GM12878 (cell line): ENCODE measurements around the gene RPL37A. TPM values are rescaled to one million over a fixed set of nuclear protein-coding genes. Genes with fewer than 3 reads are reported as not detected.
A peak's percentile ranks its signal among the peaks of the same experiment; 100 is the strongest.

Source experiments
- ATAC-seq: fragments of 200-7000 bp; cut with Tn5 transposase; 3 replicates; pipeline ENCODE4 v1.9.1; 2020; ENCODE audit warnings: mild to moderate bottlenecking, moderate library complexity
- BruUV-seq: library from RNA; stranded (reverse); fragments of 400-500 nt; replicated peaks from 2 replicates; lab custom pipeline; 2021; lab: Mats Ljungman, UMichigan
- CTCF ChIA-PET: fragments of 300-600 bp; sonication (Branson Sonifier 250); formaldehyde crosslinking; extraction: SDS; loops from one replicate; lab custom pipeline; 2021; ENCODE audit warnings: inconsistent platforms; lab: Yijun Ruan, JAX
- POLR2A ChIA-PET: fragments of 350-600 bp; formaldehyde crosslinking; extraction: SDS; loops from one replicate; lab custom pipeline; 2021; ENCODE audit warnings: inconsistent platforms; lab: Charles Lee
- RAD21 ChIA-PET: fragments of 300-600 bp; sonication (Branson Sonifier 250); formaldehyde crosslinking; loops from one replicate; lab custom pipeline; 2023; ENCODE audit warnings: antibody characterized with exemption; ENCODE audit not compliant: unreplicated experiment; lab: Charles Lee
- SMC1A ChIA-PET: fragments of 300-600 bp; sonication (Branson Sonifier 250); formaldehyde crosslinking; loops from one replicate; lab custom pipeline; 2023; ENCODE audit not compliant: unreplicated experiment, uncharacterized antibody; lab: Charles Lee
- DNase-seq: peaks from one replicate; pipeline ENCODE4 v3.0.0-alpha.2; 2011; ENCODE audit warnings: low read depth, low spot score
- FAIRE-seq: peaks from 3 replicates; lab custom pipeline; 2011; peaks lifted over from hg19 to GRCh38; lab: Jason Lieb, UNC
- H2AFZ ChIP-seq: 2 replicates; pipeline ENCODE4 v1.6.0; 2011; ENCODE audit warnings: low read depth, low read length, control low read depth; ENCODE audit not compliant: control insufficient read depth
- H3K27ac ChIP-seq: 2 replicates; pipeline ENCODE4 v1.5.1; 2011; ENCODE audit warnings: control low read depth; ENCODE audit not compliant: control insufficient read depth, insufficient read depth
- H3K27me3 ChIP-seq, 2 experiments: replicated peaks in 1 of 2; 2 replicates each; pipeline versions ENCODE4 v1.6.0 to v1.6.1; 2011; ENCODE audit warnings: low read length in 1 of 2; ENCODE audit not compliant: control insufficient read depth in 2 of 2, insufficient read depth in 2 of 2
- H3K36me3 ChIP-seq, 2 experiments: 2 replicates each; pipeline ENCODE4 v1.5.1; 2011; ENCODE audit warnings: low read length in 1 of 2; ENCODE audit not compliant: control insufficient read depth in 2 of 2, insufficient read depth in 2 of 2
- H3K4me1 ChIP-seq: 2 replicates; pipeline ENCODE4 v1.6.1; 2011; ENCODE audit warnings: mild to moderate bottlenecking, low read length, moderate library complexity, mixed read lengths; ENCODE audit not compliant: control insufficient read depth, insufficient read depth
- H3K4me2 ChIP-seq: 2 replicates; pipeline ENCODE4 v1.6.0; 2011; ENCODE audit warnings: control low read depth; ENCODE audit not compliant: control insufficient read depth, insufficient read depth
- H3K4me3 ChIP-seq: fragments of 200-600 bp; sonication (generic); 2 replicates; pipeline ENCODE4 v1.5.1; 2016
- H3K79me2 ChIP-seq: 2 replicates; pipeline ENCODE4 v1.6.0; 2011; ENCODE audit warnings: low read length; ENCODE audit not compliant: control insufficient read depth, insufficient read depth
- H3K9ac ChIP-seq: 2 replicates; pipeline ENCODE4 v1.8.0; 2011; ENCODE audit warnings: low read length, control low read depth, mixed read lengths; ENCODE audit not compliant: control insufficient read depth, insufficient read depth
- H3K9me3 ChIP-seq: replicated peaks from 3 replicates; pipeline ENCODE4 v1.5.1; 2011; ENCODE audit warnings: mild to moderate bottlenecking, low read length; ENCODE audit not compliant: control insufficient read depth, insufficient read depth
- H4K20me1 ChIP-seq: 2 replicates; pipeline ENCODE4 v1.6.0; 2011; ENCODE audit not compliant: control insufficient read depth, insufficient read depth
- CBFB ChIP-seq: IDR thresholded peaks from 2 replicates; pipeline ENCODE4 v1.6.1; 2016; ENCODE audit warnings: antibody characterized with exemption, low read depth
- CHD1 ChIP-seq: IDR thresholded peaks from 2 replicates; pipeline ENCODE4 v1.6.1; 2012; ENCODE audit warnings: low read depth, low read length, improper control_type of control experiment
- GABPA ChIP-seq: IDR thresholded peaks from 2 replicates; pipeline ENCODE4 v1.6.1; 2014; ENCODE audit warnings: antibody characterized with exemption, low read depth, mild to moderate bottlenecking, inconsistent platforms
- GATAD2B ChIP-seq: fragments of 450-650 bp; conservative IDR thresholded peaks from 2 replicates; pipeline ENCODE4 v1.6.1; 2017; ENCODE audit warnings: low read depth, mild to moderate bottlenecking, moderate library complexity
- HDAC6 ChIP-seq: fragments of 200-600 bp; sonication (generic); IDR thresholded peaks from one replicate; pipeline ENCODE4 v1.8.0; 2017; ENCODE audit warnings: antibody characterized with exemption; ENCODE audit not compliant: unreplicated experiment
- KDM1A ChIP-seq: fragments of 200-600 bp; sonication (generic); IDR thresholded peaks from 2 replicates; pipeline ENCODE4 v1.6.1; 2016; ENCODE audit warnings: borderline replicate concordance
- KLF5 ChIP-seq: fragments of 450-650 bp; IDR thresholded peaks from 2 replicates; pipeline ENCODE4 v1.6.1; 2014; ENCODE audit warnings: mild to moderate bottlenecking; ENCODE audit not compliant: partially characterized antibody
- MTA3 ChIP-seq: IDR thresholded peaks from 2 replicates; pipeline ENCODE4 v1.6.1; 2012; ENCODE audit warnings: low read length, inconsistent platforms, borderline replicate concordance
- MXI1 ChIP-seq: fragments of 150-350 bp; IDR thresholded peaks from 2 replicates; pipeline ENCODE4 v1.6.1; 2011; ENCODE audit warnings: low read depth, mild to moderate bottlenecking, inconsistent platforms, low read length, improper control_type of control experiment
- MYC ChIP-seq: IDR thresholded peaks from 2 replicates; pipeline ENCODE4 v1.6.1; 2011; ENCODE audit warnings: mild to moderate bottlenecking, low read length, moderate library complexity, inconsistent platforms; ENCODE audit not compliant: insufficient read depth, insufficient replicate concordance, insufficient read length, severe bottlenecking
- NFYA ChIP-seq: IDR thresholded peaks from 2 replicates; pipeline ENCODE4 v1.6.1; 2011; ENCODE audit warnings: low read depth, mild to moderate bottlenecking, low read length, improper control_type of control experiment, borderline replicate concordance
- NR2C1 ChIP-seq: fragments of 450-650 bp; IDR thresholded peaks from 2 replicates; pipeline ENCODE4 v1.6.1; 2017; ENCODE audit warnings: antibody characterized with exemption, mild to moderate bottlenecking, moderate library complexity
- POLR2AphosphoS5 ChIP-seq: IDR thresholded peaks from 2 replicates; pipeline ENCODE4 v1.6.1; 2011; ENCODE audit warnings: mild to moderate bottlenecking, low read length, inconsistent platforms
- POU2F2 ChIP-seq: IDR thresholded peaks from 3 replicates; pipeline ENCODE4 v1.6.1; 2011; ENCODE audit warnings: low read depth, mild to moderate bottlenecking, low read length, borderline replicate concordance
- RUNX3 ChIP-seq: IDR thresholded peaks from 2 replicates; pipeline ENCODE4 v1.6.1; 2012; ENCODE audit warnings: low read length, inconsistent platforms
- SIX5 ChIP-seq: IDR thresholded peaks from 2 replicates; pipeline ENCODE4 v1.6.1; 2011; ENCODE audit warnings: mild to moderate bottlenecking, low read depth, low read length, moderate library complexity; ENCODE audit not compliant: severe bottlenecking
- SMAD1 ChIP-seq: fragments of 450-650 bp; IDR thresholded peaks from 2 replicates; pipeline ENCODE4 v1.6.1; 2018; ENCODE audit warnings: mild to moderate bottlenecking, low read depth; ENCODE audit not compliant: partially characterized antibody
- SMC3 ChIP-seq: IDR thresholded peaks from 2 replicates; pipeline ENCODE4 v1.6.1; 2011; ENCODE audit warnings: low read length, improper control_type of control experiment, borderline replicate concordance
- SUZ12 ChIP-seq: fragments of 200-600 bp; sonication (generic); IDR thresholded peaks from one replicate; pipeline ENCODE4 v1.6.1; 2018; ENCODE audit warnings: antibody characterized with exemption, mild to moderate bottlenecking; ENCODE audit not compliant: unreplicated experiment
- ZNF24 ChIP-seq: fragments of 450-650 bp; IDR thresholded peaks from 2 replicates; pipeline ENCODE4 v1.6.1; 2017; ENCODE audit warnings: antibody characterized with exemption, mild to moderate bottlenecking
- WGBS: methylation state at CpG from one replicate; pipeline ENCODE4 v1.1.6; 2016; ENCODE audit warnings: low lambda C conversion rate; ENCODE audit not compliant: insufficient replicate concordance, insufficient coverage; ENCODE audit errors: missing lambda C conversion rate; 5-methylcytosine and 5-hydroxymethylcytosine counted together
- in situ Hi-C: fragments of 300-500 bp; cut with MboI; formaldehyde crosslinking; loops from 9 replicates; pipeline ENCODE4 v1.14.3; 2018; ENCODE audit warnings: mixed read lengths
- intact Hi-C: fragments of 100-400 bp; cut with micrococcal nuclease; formaldehyde crosslinking; loops from one replicate; pipeline ENCODE4 v1.14.2; 2022; ENCODE audit not compliant: unreplicated experiment
- polyA plus RNA-seq, 11 experiments: library from polyadenylated mRNA; depleted of rRNA in 4 of 11; unstranded in 6 of 11; stranded (reverse) in 5 of 11; fragments of >200 nt; fragmentation: Nextera tagmentation in 4 of 11; fragmentation: Illumina TruSeq in 1 of 11; extraction: Ambion mirVana in 4 of 11; extraction: Trizol in 1 of 11; gene quantifications; 1 replicate in 1 of 11; 2 replicates in 10 of 11; pipeline versions ENCODE4 v1.2.1 to v1.2.3, GENCODE V29; 2011 to 2016; ENCODE audit warnings: inconsistent platforms in 2 of 11, missing spikeins in 2 of 11, low read depth in 1 of 11
- total RNA-seq, 4 experiments: library from RNA; depleted of rRNA in 3 of 4; stranded (reverse); fragments of >200 nt in 3 of 4; fragmentation: Illumina TruSeq in 1 of 4; extraction: Trizol in 1 of 4; gene quantifications; 2 replicates each; pipeline versions ENCODE4 v1.2.1 to v1.2.3, GENCODE V29; 2013 to 2021
- TF ChIP-seq, protein P1 (sequence below): IDR thresholded peaks from 2 replicates; pipeline ENCODE4 v1.6.1; 2012; ENCODE audit warnings: low read depth, low read length, improper control_type of control experiment
- TF ChIP-seq, protein P2 (sequence below): IDR thresholded peaks from 2 replicates; pipeline ENCODE4 v1.6.1; 2011; ENCODE audit warnings: borderline replicate concordance, low read depth, mild to moderate bottlenecking, moderate library complexity, low read length; ENCODE audit not compliant: insufficient read depth, poor library complexity, severe bottlenecking

Gene RPL37A
- total and polyA plus RNA-seq, 10 of the 15 experiments (the other 5 are each of a cell fraction or from before 2014, with no cell fraction given), result 2,847 to 6,854 (median 5,110) TPM

DNA sequence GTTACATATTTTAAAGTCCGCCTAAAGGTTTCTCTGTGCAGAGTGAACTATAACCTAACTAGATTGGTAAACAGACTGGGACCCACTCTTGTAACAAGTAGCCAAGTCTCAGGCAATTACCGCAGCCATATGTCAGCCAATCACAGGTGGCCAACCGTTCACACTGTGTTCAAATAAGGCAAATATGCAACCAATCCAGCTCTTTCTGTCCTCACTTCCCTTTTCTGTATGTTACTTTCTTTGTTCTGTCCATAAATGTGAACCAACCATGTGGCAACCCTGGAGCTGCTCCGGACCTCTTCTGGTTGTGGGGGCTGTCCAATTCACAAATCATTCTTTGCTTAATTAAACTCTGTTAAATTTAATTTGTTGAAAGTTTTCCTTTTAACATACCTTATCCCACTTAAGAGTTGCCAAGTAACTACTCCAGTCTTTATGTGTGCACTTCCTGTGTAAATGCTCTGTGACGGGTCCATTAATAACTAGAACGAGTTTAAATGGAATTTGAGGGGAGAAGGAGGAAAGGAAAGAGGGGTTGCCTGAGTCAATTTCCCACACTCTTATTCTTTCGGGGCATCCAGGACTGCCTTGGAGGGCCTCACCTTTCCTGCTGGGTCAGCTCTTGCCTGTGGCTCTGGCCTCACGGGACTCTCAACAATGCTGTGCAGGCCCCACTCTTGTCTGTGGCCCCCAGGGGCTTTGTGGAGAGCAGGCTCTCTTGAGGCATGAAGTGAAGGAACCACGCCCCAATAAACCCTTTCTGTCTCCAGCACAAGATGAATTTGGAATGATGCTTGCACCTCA, 6.6 kb upstream of the RPL37A start:
- no peaks in the 10 kb centered on the region for H3K36me3 ChIP-seq
- H3K4me1 ChIP-seq, result peaks cover 36% of the 10 kb centered on the region
- no peaks in the 10 kb centered on the region for H4K20me1 ChIP-seq
- H2AFZ ChIP-seq, result peak overlapping the region; percentile 15
- H3K27ac ChIP-seq, result peak overlapping the region; percentile 82
- intact Hi-C loops (loop anchor here (10.0 kb wide), 1 partner anchor 457 kb away; no protein-coding TSS in a partner anchor), in situ Hi-C loops (no loop called here)
- FAIRE-seq (peak; percentile 66), ATAC-seq (peak; percentile 90), DNase-seq (peak; percentile 61)
- peaks cover 2% of the 10 kb centered on the region; the same call in 1 of the 2 replicates for H3K79me2 ChIP-seq
- CTCF ChIA-PET, result interaction anchor here (0.7 to 1.5 kb wide), 10 partner anchors 10 to 382 kb away, joined by 3 to 4 read pairs (median 3); no protein-coding TSS in a partner anchor
- no peak overlapping the region for H3K4me3 ChIP-seq
- TSS peak; percentile 80 for BruUV-seq
- POLR2A ChIA-PET, result interaction anchor here (0.5 to 2.0 kb wide), 3 partner anchors 10 to 293 kb away, joined by 3 to 11 read pairs (median 7); no protein-coding TSS in a partner anchor
- H3K9me3 ChIP-seq, result no peaks in the 10 kb centered on the region
- RAD21 ChIA-PET, result no interaction called here
- no peaks in the 10 kb centered on the region for H3K27me3 ChIP-seq
- SMC1A ChIA-PET, result interaction anchor here (0.7 to 2.5 kb wide), 7 partner anchors 9 to 77 kb away, joined by 3 to 9 read pairs (median 3); no protein-coding TSS in a partner anchor
- peak overlapping the region; percentile 17 for H3K4me2 ChIP-seq
- 33% methylated on average over 9 of the region's 9 CpGs for WGBS
- H3K9ac ChIP-seq, result peak overlapping the region; percentile 3; the same call in 1 of the 2 replicates
- no peak for TF ChIP-seq GATAD2B
- TF ChIP-seq MXI1, result no peak
- no peak for TF ChIP-seq NR2C1
- TF ChIP-seq KLF5, result no peak
- TF ChIP-seq RUNX3, result peak; percentile 53
- peak; percentile 70; the same call in 1 of the 2 replicates for TF ChIP-seq MTA3
- TF ChIP-seq HDAC6, result no peak
- TF ChIP-seq, protein P1, sequence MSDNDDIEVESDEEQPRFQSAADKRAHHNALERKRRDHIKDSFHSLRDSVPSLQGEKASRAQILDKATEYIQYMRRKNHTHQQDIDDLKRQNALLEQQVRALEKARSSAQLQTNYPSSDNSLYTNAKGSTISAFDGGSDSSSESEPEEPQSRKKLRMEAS, result no peak
- TF ChIP-seq SMC3, result no peak
- TF ChIP-seq SIX5, result no peak
- TF ChIP-seq GABPA, result no peak
- TF ChIP-seq SUZ12, result no peak
- TF ChIP-seq CBFB, result no peak
- TF ChIP-seq NFYA, result no peak; the same call in 1 of the 2 replicates
- TF ChIP-seq MYC, result no peak
- TF ChIP-seq, protein P2, sequence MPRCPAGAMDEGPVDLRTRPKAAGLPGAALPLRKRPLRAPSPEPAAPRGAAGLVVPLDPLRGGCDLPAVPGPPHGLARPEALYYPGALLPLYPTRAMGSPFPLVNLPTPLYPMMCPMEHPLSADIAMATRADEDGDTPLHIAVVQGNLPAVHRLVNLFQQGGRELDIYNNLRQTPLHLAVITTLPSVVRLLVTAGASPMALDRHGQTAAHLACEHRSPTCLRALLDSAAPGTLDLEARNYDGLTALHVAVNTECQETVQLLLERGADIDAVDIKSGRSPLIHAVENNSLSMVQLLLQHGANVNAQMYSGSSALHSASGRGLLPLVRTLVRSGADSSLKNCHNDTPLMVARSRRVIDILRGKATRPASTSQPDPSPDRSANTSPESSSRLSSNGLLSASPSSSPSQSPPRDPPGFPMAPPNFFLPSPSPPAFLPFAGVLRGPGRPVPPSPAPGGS, result no peak
- no peak for TF ChIP-seq CHD1
- no peak for TF ChIP-seq SMAD1
- TF ChIP-seq POU2F2, result peak; percentile 69; the same call in 2 of the 3 replicates
- TF ChIP-seq ZNF24, result no peak
- peak; percentile 64; the same call in 1 of the 2 replicates for TF ChIP-seq POLR2AphosphoS5
- TF ChIP-seq KDM1A, result no peak
